HL-60 (cell line): Measurements from ENCODE around the gene RGS4.

Experiments used
- DNase-seq, 2 experiments: peaks; one replicate each; pipeline ENCODE4 v3.0.0-alpha.2; 2010 to 2020; ENCODE audit warnings: low read depth in 1 of 2, low spot score in 1 of 2
- H3K27ac ChIP-seq: fragments of 250-450 bp; sonication (Bioruptor Pico); replicated peaks from 2 replicates; pipeline ENCODE4 v1.5.1; 2020; ENCODE audit warnings: mild to moderate bottlenecking, moderate library complexity
- H3K27me3 ChIP-seq: fragments of 250-450 bp; sonication (Bioruptor Pico); 2 replicates; pipeline ENCODE4 v1.5.1; 2021; ENCODE audit warnings: mild to moderate bottlenecking, moderate library complexity; ENCODE audit not compliant: insufficient read depth, poor library complexity, severe bottlenecking
- H3K4me3 ChIP-seq: replicated peaks from 2 replicates; pipeline ENCODE4 v1.5.1; 2011; ENCODE audit warnings: mild to moderate bottlenecking, control low read depth, low read length; ENCODE audit not compliant: insufficient read depth
- GABPA ChIP-seq: IDR thresholded peaks from 2 replicates; pipeline ENCODE4 v1.6.1; 2012; ENCODE audit warnings: low read depth
- POLR2AphosphoS5 ChIP-seq: IDR thresholded peaks from 2 replicates; pipeline ENCODE4 v1.6.1; 2012; ENCODE audit warnings: low read depth
- SPI1 ChIP-seq: IDR thresholded peaks from 2 replicates; pipeline ENCODE4 v1.6.1; 2012; ENCODE audit warnings: low read depth, mild to moderate bottlenecking, borderline replicate concordance
- TF ChIP-seq, protein P1 (sequence below): IDR thresholded peaks from 2 replicates; pipeline ENCODE4 v1.6.1; 2012; ENCODE audit warnings: low read depth; ENCODE audit not compliant: insufficient replicate concordance
- TF ChIP-seq, protein P2 (sequence below): IDR thresholded peaks from one replicate; pipeline ENCODE4 v1.5.1; 2011; ENCODE audit warnings: low read length, control low read depth, inconsistent platforms; ENCODE audit not compliant: insufficient read depth

Gene RGS4

DNA sequence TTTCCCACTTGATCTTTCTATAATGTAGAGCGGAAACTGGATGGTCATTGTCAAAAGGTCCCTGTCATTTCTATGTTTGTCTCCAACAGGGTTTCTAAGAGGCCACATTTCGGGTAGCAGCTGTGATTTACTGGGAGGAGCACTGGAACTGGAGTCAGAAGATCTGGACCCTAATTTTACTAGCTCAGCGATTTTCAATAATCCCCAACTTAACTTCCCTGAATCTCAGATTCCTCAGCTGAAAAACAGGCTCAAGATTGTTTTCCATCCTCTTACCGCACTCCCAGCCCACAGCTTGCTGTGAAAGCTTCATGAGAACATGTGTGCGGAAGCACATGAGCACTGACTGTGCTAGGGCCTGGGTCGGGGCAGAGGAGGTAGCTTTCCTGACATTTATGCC is 19.9 kb upstream of the RGS4 start:
- TF ChIP-seq POLR2AphosphoS5: no peak
- TF ChIP-seq, protein P1, sequence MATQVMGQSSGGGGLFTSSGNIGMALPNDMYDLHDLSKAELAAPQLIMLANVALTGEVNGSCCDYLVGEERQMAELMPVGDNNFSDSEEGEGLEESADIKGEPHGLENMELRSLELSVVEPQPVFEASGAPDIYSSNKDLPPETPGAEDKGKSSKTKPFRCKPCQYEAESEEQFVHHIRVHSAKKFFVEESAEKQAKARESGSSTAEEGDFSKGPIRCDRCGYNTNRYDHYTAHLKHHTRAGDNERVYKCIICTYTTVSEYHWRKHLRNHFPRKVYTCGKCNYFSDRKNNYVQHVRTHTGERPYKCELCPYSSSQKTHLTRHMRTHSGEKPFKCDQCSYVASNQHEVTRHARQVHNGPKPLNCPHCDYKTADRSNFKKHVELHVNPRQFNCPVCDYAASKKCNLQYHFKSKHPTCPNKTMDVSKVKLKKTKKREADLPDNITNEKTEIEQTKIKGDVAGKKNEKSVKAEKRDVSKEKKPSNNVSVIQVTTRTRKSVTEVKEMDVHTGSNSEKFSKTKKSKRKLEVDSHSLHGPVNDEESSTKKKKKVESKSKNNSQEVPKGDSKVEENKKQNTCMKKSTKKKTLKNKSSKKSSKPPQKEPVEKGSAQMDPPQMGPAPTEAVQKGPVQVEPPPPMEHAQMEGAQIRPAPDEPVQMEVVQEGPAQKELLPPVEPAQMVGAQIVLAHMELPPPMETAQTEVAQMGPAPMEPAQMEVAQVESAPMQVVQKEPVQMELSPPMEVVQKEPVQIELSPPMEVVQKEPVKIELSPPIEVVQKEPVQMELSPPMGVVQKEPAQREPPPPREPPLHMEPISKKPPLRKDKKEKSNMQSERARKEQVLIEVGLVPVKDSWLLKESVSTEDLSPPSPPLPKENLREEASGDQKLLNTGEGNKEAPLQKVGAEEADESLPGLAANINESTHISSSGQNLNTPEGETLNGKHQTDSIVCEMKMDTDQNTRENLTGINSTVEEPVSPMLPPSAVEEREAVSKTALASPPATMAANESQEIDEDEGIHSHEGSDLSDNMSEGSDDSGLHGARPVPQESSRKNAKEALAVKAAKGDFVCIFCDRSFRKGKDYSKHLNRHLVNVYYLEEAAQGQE: no peak
- TF ChIP-seq, protein P2, sequence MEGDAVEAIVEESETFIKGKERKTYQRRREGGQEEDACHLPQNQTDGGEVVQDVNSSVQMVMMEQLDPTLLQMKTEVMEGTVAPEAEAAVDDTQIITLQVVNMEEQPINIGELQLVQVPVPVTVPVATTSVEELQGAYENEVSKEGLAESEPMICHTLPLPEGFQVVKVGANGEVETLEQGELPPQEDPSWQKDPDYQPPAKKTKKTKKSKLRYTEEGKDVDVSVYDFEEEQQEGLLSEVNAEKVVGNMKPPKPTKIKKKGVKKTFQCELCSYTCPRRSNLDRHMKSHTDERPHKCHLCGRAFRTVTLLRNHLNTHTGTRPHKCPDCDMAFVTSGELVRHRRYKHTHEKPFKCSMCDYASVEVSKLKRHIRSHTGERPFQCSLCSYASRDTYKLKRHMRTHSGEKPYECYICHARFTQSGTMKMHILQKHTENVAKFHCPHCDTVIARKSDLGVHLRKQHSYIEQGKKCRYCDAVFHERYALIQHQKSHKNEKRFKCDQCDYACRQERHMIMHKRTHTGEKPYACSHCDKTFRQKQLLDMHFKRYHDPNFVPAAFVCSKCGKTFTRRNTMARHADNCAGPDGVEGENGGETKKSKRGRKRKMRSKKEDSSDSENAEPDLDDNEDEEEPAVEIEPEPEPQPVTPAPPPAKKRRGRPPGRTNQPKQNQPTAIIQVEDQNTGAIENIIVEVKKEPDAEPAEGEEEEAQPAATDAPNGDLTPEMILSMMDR: no peak
- TF ChIP-seq GABPA: no peak
- TF ChIP-seq SPI1: no peak
- Histone ChIP-seq H3K27me3 (peaks cover 3% of the 10 kb centered on the region), H3K27ac (no peak overlapping the region), H3K4me3 (no peak overlapping the region)
- no peak for DNase-seq

GRCh38 chr1:163050496-163050895 is 18.7 kb upstream of the RGS4 start:
- H3K27me3 ChIP-seq: peaks cover 8% of the 10 kb centered on the region
- TF ChIP-seq POLR2AphosphoS5 (no peak), SPI1 (no peak), GABPA (no peak)
- TF ChIP-seq, protein P2: no peak
- TF ChIP-seq, protein P1: no peak
- H3K4me3 ChIP-seq: no peak overlapping the region
- H3K27ac ChIP-seq: no peak overlapping the region
- no peak for DNase-seq

DNA sequence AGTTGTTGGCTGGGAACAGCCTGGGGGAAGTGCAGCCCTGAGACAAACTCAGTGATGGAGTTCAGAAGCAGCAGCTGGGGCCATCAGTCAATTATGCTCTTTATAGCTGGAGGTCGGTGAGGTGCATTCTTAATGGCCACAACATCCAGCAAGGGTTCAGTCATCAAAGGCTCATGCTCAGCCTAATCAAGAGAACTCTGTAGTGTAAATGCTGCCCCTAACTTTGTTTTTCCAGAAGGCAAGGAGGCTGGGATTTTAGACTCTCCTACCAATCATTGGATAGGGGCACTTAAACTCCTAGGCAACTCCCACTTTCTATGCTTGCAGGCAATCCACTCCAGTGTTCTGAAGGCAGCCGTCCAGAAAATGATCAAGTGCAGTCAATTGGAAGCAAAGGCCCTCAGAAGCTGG is 15.0 kb upstream of the RGS4 start:
- H3K4me3 ChIP-seq: no peak overlapping the region
- TF ChIP-seq POLR2AphosphoS5 (no peak), SPI1 (no peak), GABPA (no peak)
- TF ChIP-seq, protein P1: no peak
- TF ChIP-seq, protein P2: no peak
- peaks cover 11% of the 10 kb centered on the region for H3K27me3 ChIP-seq
- no peak for DNase-seq
- no peak overlapping the region for H3K27ac ChIP-seq
